ENCODE data around the gene TNFRSF4.

- TF ChIP-seq CTCF (IDR thresholded peaks at IDR 0.05) (no peak), EZH2 (IDR thresholded peaks at IDR 0.05; ENCODE audit: borderline replicate concordance, insufficient read depth, low read depth, low read length, poor library complexity, severe bottlenecking) (no peak)
Measured at GRCh38 chr1:1176931-1177330, 37.0 kb downstream of the TNFRSF4 start.
